ENCODE data around the gene SMARCA2.

The SMARCA2 gene

DNA sequence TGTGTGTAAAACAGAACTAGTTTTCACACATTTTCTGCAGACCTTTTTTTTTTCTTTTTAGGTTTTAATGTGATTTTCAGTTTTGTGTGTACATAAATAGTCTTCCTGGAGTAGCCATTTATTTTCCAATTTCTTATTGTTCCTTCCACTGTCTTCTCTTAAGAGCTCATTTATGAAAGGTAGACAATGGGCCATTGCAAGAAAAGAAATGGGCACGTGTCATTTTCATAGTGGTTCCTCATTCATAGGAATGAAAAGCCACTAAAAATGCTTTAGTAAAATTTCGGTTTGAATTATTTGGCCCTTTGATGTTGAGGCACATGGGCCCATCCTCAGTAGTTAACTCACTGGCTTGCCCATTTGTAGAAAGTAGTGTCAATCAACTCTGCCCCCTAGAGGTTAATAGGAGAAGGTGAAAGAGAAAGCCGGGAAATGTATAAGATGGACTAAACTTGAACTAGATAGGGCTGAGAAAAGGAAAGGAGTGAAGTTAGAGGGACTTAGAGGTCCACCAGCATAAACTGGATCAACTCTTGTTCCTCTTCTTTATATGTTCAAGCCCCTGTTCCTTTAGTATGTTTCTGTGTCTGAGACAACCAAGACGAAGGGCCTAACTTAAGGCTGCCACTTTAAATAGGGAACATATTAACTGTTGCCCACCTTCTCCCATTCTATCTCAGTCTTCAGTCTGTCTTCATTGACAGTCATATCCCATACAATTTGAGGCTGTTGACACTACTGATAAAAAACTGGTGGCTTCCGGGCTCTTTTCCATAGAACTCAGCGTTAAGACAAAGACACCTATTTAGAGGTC is 72.6 kb downstream of the SMARCA2 start:
- DNase-seq (ENCODE audit: low read depth, low spot score), result no peak

DNA sequence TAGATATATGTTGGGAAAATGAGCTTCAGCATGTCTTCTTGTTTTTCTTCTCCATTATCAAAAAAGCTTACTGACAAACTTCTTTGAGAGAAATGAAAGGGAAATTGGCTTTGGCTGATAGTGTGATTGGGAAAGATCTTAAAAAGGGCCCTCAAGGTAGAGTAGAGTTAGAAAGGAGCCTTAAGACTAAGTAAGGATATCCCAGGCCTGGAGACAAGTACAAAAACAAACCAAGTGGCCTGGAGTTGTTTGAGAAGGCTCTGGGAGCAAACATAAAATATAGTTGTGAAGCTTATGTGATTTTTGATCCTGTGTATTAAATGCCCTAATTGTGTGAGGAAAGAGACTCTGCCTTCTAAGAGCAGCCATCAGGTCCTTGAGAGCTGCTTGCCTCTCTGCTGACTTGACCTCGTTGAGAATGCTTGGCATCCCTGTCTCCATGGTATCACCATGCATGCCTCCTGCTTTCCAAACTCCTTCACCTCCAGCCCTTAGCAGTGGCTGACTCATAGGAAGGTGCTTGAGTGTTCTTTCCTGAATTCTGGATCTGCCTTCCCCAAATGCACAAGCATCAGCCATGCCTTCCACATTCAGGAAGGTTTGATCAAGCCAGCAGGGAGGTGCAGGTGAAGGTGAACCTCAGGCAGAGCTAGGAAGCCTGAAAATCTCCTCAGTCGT is 78.9 kb downstream of the SMARCA2 start:
- DNase-seq (ENCODE audit: low read depth, low spot score), result no peak

DNA sequence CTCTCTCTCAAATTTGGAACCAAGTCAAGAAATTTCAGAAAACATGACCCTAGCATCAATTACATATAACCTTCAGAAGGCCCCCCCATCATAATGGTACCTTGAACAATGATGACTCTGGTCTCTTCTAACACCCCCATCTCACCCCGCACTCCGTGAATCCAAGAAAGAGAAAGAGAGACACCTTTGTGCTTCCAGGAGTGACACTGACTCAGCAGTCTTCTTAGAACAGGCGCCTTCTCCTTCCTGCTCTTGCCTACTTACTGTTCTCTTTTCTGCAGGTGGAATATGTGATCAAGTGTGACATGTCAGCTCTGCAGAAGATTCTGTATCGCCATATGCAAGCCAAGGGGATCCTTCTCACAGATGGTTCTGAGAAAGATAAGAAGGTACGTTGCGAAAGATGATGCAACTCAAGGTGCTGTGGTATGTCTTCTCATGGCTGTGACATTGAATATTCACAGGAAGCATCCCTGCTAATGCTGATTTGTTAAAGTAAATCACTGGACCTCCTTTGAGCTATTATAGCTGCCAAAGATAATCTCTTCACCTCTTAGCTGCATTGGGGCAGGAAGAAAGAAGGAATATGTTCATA is 81.3 kb downstream of the SMARCA2 start:
- no peak for DNase-seq (ENCODE audit: low read depth, low spot score)

DNA sequence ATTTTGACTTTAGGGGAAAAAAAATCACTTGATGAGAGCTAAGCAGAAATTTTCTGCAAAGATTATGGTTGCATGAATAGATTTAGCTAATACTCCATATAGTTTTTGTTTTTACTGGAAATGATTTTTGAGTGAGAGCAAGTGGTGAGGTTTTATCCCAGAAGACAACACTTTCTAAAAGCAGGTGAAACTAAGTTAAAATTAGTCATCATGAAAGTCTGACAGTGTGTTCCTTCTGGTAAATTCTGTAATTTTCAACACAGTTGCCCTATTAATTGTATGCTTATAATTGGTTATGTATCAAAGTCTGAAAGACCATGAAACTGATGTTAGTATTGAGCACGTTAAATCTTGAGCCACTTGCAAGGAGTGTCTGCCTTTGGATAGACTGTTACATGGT is 91.5 kb downstream of the SMARCA2 start:
- DNase-seq (ENCODE audit: low read depth, low spot score), result no peak

DNA sequence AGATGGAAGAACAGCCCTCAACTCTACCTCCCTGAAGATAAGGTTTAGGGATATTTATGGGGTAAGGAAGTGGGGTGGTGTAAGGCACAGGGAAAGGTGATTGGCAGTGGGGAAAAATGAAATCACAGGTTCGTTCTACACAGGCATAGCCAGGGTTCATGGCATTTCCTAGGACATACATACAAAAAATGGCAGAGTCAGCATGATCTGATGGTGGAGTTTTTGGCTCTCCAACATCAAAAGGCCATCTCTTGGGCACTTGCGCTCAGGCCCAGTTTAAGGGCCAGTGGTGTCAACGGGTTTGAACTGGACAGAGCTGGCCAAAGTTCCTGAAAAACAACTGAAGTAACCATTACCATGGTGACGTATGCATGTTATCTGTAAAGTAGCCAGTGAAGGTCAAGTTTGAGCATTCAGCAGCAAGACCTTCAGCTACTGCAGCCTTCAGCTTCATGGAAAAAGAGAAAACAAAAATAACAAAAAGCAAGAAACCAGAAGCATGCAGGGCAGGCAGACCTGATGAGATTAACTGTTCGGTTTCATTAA is 92.8 kb downstream of the SMARCA2 start:
- DNase-seq (ENCODE audit: low read depth, low spot score), result no peak

DNA sequence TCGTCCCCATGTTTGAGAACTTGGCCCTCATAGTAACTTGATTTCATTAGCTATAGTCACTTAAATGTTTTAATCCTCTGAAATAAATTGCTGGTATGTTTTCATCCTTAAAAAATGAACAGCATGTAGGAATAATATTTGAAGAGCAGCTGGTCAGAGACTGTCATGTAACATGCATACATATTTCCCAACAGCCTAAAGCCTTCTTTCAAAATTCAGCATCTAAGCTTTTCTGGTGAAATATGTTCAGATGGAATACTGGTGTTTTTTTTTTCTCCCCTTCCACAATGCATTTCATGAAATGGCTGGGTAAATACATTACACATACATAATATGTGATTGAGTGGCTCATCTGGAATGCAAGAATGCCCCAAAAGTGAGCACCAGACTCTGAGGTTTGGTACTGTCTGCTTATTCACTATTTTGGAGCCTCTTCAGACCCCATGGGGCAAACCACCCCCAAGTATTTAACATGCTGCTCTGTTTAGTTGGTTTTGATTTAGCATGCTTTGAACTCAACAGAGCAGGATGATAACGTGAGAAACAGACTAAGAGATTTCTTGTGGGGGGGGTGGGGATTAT is 94.0 kb downstream of the SMARCA2 start:
- DNase-seq (ENCODE audit: low read depth, low spot score), result no peak

DNA sequence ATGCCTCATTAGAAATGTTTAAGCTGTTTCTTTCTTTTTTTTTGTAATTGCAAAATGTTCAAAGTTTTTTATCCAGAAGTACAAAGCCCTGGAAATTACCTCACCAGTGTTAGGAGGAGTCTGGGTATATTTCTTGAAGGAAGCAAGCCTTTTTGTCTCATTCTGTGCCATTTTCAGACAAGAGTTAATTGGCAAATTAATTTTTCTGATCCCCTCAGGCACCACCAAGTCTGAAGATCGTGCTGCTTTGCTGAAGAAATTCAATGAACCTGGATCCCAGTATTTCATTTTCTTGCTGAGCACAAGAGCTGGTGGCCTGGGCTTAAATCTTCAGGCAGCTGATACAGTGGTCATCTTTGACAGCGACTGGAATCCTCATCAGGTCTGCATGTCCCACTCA is 94.9 kb downstream of the SMARCA2 start:
- DNase-seq (ENCODE audit: low read depth, low spot score), result no peak

DNA sequence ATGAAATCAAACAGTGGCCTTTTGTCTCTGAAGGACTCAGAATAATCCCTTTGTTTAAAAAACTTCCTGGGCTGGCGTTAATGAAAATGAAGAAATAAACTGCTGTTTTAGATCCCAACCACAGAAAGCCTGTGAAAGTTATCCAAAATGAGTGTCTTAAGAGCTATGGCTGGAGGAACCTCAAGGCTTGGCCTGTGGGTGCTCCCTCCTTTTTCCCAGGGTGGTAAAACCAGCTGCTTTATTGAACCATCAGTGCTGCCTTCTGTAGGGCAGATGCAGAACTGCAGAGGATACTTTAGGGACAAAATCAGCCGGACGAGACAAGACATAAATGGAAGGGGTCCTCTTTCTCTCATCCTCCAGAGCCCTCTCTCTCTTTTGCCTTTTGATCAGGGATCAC is 100.9 kb downstream of the SMARCA2 start:
- no peak for DNase-seq (ENCODE audit: low read depth, low spot score)

DNA sequence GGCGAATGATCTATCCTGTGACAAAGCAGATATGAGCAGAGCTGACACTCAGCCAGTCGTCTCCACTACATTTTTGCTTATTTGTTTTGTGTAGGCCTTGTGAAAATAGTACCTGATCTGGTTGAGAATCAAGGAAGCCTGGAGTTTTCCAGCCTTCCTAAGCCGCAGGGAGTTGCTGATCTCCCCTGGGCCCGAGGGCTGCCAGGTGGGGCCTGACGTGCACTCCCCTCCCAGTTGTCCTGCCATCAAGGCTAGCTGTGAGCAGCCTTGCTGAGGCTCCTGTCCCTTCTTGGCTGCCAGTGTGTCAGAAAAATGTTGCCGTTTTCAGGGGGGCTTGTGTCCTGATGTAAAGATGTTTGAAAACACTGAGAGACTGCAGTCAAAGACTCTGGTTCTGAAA is 102.4 kb downstream of the SMARCA2 start:
- DNase-seq (ENCODE audit: low read depth, low spot score), result no peak

DNA sequence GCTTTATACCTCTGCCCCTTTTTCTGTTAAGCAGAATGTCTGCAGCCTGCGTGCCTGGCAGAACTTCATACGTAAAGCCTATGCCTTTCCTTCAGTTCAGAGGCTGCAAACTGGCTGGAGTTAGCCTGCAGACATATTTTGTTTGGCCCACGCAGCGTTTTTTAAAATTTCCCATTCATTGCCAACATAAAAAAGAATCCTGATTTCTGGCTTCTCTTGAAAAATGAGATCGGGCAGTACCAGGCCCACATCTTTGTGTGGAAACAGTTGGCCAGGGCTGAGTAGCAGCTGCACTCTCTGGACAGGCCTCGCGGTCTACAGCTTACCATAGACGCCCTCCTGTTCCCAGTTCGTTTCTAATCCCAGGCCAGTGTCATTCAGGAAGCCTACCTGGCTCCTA is 104.4 kb downstream of the SMARCA2 start:
- no peak for DNase-seq (ENCODE audit: low read depth, low spot score)

DNA sequence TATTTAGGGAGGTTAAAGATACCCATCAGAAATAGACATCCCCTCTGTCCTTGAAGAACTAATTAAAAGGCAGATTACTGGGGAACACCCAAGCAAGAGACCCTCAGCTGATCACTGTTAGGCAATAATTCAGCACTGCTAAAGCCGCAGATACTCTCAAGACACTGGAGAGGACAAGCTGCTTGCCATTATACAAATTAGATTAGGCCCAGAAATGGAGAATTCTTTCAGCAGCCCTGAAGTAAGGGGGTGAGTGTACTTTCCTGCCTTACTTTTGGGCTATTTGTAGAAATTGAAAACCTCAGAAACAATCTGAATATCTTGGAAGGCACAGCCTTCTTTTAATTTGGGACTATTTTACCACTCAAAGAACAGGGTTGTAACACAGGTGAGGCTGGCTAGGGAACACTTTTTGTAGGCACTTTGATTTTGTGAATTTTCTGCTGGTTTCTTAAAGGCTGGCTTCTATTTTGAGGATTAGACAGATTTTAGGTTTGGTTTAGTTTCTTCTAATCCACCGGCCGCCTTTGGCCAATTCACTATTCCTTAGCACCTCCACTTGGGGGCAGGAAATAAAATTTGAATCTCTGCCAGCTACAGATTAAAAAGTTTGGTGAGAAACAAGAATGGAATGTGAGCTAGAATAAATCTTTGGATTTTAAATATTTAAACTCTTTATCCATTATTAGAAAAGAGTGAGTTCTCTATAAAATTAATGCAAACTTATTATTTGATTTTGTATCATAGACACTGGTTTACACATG is 106.0 kb downstream of the SMARCA2 start:
- DNase-seq (ENCODE audit: low read depth, low spot score), result no peak

DNA sequence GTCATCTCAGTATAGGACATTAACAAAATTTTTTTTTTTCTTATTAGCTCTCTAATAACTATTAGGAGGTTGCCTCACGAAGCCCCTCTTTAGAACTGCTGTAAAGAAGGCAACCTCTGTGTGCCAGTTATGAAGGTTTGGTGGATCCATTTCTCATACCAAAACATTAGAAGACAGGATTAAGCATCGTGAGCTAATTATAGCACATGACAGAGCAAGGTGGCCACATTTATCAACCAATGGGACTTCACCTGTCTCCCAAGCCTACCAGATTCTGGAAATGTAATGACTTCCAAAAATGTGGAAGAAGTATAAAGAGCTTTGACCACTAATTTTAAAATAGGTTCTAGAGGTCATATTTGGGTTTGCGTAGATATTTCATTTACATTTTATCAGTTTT is 107.2 kb downstream of the SMARCA2 start:
- DNase-seq (ENCODE audit: low read depth, low spot score), result no peak

DNA sequence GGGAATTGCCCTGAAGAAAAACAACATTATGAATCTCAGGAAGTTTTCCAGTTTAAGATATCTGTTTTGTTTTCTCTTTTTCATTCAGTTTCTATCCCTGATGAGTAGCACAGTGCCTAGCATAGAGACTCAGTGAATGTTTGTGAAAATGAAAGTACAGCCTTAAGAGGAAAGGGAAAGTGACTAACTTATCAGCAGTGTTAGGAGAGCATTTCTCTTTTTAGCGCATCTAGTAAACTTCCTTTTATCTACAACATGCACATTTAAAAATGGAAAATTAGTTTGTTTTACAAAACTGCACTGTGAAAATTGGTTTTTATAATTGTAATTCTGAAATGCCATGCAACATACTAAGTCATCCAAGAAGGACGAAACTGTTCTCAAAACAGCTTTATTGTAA is 110.8 kb downstream of the SMARCA2 start:
- no peak for DNase-seq (ENCODE audit: low read depth, low spot score)

DNA sequence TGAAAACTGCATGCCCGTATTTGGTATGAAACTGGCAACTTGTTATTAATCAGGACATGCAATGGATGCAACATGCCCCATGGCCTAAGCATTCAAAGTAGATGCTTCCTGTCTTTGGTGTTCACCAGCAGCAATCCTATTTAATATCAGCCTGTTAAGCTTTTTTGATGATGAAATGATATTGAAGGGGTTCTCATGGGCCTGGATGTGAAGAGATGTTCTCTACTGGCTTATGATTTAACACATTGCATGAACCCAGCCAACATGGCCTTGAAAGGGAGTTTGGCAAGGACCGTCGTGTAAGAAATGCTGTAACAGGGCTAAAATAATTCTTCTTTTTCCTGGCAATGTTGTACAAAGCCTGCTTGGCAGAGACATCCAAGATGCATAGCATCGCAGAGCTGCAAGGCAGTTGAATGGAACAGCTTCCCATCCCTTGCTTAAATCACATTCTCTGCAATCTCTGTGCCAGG is 111.2 kb downstream of the SMARCA2 start:
- no peak for DNase-seq (ENCODE audit: low read depth, low spot score)

DNA sequence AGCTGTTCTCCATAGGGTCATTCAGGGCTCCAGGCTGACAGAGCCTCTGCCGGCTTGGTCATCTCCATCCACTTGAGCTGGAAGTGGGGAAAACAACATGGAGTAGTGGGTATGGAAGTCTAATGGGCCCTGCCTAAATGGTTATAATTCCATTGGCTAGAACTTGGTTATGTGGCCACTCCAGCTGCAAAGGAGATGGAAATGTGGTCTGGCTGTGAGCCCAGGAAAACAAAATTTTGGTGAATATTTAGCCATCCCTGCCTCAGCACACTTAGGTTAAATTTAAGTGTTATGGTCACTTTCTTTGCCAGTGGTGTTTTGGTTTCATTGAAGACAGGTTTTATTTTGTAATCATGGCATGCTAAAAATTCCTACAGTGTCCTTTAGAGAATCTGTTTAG is 112.3 kb downstream of the SMARCA2 start:
- no peak for DNase-seq (ENCODE audit: low read depth, low spot score)

DNA sequence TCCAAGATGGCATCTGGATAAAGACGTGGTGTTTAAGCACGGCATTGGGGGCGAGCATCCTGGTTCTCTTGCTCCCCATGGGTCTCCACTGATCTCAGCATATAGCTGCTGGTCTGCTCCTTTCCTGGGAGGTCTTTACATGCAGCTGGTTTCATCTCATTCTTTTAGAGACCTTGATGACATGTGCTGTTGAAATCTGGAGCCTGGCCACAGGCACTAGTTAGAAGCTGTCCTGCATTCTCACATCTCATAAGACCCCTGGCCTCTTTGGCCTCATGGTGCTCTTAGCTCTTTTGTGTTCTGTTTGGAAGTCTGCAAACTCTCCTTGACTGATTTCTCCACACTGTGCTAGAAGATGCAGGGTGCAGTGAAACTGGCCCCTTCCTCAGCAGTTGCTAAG is 113.0 kb downstream of the SMARCA2 start:
- DNase-seq (ENCODE audit: low read depth, low spot score), result no peak

DNA sequence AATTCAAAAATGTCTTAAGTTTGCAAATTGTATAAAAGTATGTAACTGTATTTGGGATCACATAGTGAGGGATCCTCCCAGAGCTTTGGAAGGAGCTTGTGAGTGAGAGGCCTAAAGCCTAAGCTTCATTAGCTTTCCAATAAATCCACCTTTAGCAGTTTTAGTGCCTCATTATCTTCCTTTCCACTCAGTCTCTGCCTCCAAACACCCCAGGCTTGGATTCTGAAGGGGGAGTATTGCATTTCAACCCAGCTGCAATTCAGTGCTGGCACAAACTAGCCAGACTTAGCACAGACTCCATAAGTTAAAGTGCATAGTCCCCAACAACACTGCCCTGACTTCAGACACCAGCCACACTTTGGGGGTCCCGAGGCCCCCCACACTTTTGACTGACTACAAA is 113.5 kb downstream of the SMARCA2 start:
- DNase-seq (ENCODE audit: low read depth, low spot score), result no peak

DNA sequence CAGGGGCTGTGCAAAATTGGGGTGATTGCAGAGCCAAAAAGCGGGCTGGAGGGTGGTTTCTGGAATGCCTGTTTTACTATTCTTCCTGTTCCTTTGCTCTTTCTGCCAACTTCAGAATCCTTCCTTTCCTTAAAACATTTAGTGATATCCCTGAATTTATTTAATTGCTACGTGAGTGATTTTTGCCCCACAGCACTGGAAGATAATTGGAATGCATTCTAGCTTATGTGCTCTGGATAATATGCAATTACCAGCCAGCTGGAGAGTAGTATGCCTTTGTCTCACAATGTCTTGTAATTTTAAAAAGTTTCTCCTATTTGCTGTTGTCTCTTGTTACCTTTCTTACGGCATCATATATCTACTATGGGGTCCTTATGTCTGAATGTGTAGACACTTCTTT is 115.8 kb downstream of the SMARCA2 start:
- DNase-seq (ENCODE audit: low read depth, low spot score), result no peak

DNA sequence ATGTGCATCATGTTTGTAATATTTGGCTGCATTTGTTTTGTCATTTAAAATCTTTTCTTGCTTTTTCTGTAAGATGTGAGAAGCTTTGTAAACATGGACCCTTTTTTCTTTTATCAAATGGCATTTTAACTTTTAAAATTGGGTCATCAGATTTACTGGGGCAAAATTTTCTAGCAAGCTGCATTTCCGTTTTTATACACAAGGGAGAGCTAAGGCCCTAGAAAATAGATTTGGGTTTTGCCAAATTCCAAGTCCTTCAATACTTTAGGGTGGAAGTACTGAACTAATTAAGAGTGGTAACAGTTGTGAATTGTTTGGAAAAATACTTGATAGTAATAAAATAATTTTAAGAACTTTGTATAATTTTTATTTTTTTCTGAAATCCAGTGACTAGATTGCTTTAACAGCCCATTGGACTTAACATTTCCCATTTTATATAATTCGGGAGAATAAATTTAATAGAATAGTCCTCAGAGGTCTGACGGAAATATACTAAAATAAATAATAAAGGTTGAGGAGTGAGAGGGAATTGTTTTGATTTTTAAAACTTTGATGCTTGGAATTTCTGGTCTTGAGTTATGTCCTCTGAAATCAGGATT is 117.4 kb downstream of the SMARCA2 start:
- no peak for DNase-seq (ENCODE audit: low read depth, low spot score)

DNA sequence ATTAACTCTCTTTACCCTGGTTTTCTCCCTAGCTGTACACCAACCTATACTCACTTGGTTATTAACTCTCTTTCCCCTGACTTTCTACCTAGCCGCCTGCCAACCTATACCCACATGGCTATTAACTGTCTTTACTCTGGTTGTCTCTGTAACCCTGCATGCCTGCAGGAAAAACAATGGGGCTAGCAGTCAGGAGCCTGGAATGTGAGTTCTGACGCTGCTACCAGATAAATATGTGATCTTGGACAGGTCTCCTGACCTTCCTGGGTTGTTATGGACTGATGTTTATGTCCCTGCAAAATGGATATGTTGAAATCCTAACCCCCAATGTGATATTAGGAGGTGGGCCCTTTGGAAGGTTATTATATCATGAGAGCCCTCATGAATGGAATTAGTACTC is 119.2 kb downstream of the SMARCA2 start:
- no peak for DNase-seq (ENCODE audit: low read depth, low spot score)

DNA sequence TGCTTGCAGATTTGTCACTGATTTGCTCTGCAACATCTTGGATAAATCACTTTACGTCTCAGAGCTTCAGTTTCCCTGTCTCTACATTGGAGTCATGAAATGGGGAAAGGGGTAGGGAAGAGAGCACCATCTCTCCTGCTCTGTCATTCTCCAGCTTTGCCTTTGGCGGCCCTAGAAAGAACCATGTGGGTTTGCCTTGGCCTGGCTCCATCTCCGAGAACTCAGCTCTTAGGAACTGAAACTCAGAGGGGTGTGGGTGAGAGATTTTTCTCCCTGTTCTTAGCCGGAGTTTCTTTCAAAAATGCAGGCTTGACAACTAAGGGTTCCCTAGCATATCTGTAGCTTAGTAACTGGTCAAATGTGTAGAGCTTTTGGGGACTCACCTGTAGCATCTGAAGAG is 123.5 kb downstream of the SMARCA2 start:
- no peak for DNase-seq (ENCODE audit: low read depth, low spot score)
